HG03378 (cell line): ENCODE data around the gene DLL4.

ENCODE experiments used
- ATAC-seq: cut with Tn5 transposase; IDR thresholded peaks from one replicate; pipeline ENCODE4 v1.9.1; 2021; ENCODE audit warnings: mild to moderate bottlenecking, moderate library complexity; ENCODE audit not compliant: unreplicated experiment

Gene DLL4

DNA sequence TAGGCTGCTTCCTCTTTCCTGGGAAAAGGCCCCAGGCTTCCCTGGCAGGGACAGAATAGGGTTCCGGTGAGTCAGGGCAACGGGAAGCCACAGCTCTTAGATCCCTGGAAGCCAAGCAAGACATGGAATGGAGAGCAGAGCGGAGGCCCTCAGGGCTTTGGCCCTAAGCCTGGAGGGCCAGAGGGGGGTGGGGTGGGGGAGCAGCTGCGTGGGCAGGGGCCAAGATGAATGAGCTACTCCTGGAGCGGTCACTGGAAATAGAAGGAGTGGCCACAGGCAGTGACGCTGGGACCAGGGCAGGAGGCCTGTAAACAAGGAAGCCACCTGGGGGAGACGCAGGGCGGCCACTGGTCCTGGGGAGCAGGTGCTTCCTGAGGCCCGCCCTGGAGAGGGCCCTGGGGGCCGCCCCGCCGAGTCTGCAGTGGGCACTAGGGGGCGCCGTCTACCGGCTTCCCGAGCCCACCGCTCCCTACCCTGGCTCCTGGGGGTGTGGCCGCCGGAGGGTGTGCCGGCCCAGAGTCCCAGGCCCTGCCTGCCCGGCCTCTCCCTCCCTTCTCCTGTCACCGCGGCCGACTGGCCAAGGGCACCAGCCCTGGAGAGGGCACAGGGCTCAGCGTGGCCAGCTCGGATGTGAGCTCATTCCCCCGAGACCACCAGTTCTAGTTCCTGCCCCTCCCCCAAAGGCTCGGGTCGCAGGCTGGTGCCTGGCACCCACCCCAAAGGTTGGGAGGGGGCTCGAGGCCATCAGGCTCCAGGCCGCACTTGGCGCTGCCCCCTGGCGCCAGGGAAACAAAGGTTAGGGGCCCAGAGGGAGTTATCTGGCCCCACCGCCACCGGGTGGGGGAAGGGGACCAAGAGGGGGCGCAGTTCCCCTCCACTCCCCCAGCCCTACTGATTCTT lies 22.8 kb upstream of the DLL4 start:
- peak; percentile 40 for ATAC-seq

DNA sequence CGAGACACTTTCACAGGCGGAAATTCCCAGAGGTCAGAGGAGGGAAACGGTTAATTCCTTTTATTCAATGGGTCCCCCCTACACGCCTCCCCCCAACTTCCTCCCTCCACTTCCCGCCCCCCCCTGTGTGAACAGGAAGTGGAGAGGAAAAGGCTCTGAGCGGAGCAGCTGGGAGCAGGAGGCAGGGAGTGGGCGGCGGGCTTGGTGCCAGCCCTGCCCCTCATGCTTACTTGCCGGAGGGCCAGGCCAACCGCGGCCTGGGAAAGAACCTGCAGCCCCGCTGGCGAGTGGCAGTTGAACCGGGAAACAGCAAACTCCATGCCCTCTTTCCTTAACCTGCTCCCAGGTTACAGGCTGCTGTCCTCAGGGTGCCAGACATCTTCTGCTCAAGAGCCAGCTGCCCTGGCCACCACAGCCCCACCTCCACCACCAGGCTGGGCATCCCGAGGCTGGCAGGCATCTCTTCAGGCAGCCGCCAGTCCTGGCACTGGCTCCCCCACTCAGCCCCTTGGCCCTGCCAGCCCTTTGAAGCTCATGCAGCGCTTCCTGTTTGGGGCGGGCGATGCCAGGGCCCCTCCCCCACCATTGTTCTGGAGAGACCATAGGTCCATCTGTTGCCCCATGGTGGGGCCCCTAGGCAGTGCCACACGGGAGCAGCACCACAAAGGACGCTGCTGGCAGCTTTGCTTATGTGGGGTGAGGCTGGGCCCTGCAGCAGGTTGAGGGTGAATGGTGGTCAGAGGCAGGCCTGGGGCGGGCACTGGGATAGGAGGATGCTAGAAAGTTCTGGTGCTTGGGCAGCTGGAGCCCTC lies 21.9 kb upstream of the DLL4 start:
- ATAC-seq, result peak; percentile 6

- no peak for ATAC-seq
These were observed 21.0 kb upstream of the DLL4 start for GRCh38 chr15:40908095-40908494.

GRCh38 chr15:40909662-40910630 lies 19.2 kb upstream of the DLL4 start:
- ATAC-seq, result no peak

DNA sequence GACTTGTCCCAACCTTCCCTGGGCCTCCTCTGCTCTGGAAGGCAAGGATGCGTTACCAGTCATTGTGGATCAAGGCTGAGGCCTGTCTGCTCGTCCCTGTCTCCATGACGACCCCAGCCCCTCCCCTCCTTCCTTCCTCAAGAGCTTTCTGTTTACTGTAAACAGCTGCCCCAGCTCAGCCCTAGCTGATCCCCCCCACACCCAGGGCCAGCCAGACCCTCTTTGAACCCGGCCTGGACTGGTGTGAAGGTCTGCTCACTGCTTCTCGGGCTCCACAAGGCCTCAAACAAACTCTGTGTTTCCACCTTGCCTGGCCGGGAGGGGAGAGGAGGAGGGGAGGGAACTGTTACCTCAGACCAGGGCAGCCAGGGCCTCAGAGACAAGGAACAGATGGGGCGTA lies 18.0 kb upstream of the DLL4 start:
- ATAC-seq, result no peak

DNA sequence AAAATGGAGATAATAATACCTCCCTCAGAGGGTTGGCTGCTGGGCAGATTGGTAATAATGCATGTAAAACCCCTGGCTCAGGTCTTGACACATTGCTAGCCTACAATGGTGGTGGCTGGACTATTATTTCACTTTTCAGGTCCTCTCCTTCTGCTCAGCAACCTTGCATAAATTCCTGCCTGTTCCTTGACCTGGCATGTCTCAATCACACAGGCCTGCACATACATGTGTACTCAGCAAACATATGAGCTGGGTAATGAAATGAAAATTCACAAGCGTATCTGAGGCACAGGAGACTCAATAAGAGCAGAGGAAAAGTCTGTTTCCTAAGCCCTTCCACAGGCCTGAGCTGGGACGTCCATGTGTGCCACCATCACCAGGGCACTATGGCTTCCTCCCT lies 17.4 kb upstream of the DLL4 start:
- ATAC-seq, result no peak

DNA sequence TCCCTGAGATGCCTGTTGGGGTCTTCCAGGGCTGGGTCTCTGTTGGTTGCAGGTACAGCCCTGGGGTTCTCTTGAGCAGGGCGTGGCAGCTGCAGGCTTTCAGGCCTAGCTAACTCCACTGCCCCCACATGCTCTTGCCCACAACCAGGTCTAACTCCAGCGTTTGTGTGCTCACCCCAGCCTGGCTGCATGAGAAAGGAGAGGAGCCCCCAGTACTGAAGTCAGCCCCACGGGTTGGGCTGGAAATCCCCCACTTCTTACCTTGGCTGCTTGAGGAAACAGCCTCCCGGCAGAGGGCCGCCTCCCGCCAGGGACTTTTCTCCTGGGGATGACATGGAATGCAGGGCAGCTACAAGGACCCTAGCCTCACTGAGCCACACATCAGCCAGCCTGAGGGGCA lies 16.7 kb upstream of the DLL4 start:
- no peak for ATAC-seq

- no peak for ATAC-seq
These were observed 15.1 kb upstream of the DLL4 start for GRCh38 chr15:40914013-40914412.

DNA sequence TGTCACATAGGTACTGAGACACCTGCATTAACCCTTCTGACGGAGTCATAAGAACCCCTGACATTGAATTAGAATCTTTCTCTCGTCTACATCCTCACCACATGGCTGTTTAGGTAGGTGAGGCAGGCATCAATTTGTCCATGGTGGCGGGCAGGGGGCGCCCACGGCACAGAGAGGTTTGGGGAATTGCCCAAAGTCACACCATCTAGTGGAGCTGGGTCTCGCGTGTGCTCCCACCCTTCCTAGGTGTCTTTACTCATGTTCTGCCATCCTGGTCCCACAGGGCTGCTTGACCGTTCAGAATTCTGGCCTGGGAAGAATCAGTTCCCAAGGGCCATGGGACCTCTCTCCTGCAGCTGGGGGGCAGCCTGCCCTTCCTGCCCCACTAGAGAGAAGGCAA lies 14.7 kb upstream of the DLL4 start:
- ATAC-seq, result no peak

DNA sequence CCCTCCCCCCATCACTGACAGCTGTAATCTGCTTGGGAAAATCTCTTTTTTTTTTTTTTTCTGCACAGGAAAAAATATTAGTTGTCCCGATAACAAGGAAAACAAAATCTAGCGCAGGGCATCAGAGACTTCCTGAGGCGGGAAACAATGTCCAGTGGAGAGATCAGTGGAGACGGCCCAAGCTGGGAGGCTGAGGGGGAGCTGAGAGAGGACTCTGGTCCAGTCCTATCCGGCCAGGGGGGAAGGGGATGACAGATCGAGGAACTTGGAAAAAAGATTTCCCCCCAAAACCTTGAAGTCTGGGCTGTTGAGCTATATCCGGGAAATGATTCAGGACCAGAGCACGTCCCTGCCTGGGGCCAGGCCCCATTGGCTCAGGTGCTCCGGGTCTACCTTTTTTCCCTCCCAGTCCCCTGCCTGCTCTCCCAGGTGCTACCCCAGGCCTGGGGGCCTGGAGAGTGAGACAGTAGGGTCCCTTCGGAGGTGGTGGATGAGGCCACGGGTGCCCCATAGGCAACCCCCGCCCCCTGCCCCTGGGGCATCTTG lies 14.0 kb upstream of the DLL4 start:
- ATAC-seq, result no peak

- ATAC-seq, result no peak
These were observed 13.5 kb upstream of the DLL4 start for GRCh38 chr15:40915679-40916078.

GRCh38 chr15:40917585-40917984 lies 11.6 kb upstream of the DLL4 start:
- ATAC-seq, result no peak

- ATAC-seq, result no peak
These were observed 10.9 kb upstream of the DLL4 start for GRCh38 chr15:40918146-40918798.

- no peak for ATAC-seq
These were observed 10.2 kb upstream of the DLL4 start for GRCh38 chr15:40918799-40919392.

- ATAC-seq, result no peak
These were observed 7.1 kb upstream of the DLL4 start for GRCh38 chr15:40921949-40922607.

- no peak for ATAC-seq
These were observed 6.5 kb upstream of the DLL4 start for GRCh38 chr15:40922608-40923005.

DNA sequence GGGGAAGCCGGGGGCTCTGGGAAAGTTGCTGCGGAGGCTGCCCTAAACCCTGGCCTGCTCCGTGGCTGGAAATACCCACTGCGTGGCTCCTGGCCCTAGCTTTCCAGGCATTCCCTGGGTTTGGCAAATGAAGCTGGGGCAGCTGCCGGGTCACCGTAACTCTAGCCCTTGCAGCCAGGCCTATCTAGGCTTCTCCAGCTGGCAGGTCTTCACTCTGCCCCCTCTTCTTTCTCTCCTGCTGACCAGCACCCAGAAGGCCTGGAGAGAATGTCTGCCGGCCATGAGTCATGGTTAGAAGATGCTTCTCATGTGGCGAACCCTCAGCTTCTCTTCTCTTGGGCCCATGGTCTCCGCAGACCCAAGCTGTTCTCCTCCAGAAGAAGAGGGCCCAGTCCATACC lies 5.6 kb upstream of the DLL4 start:
- ATAC-seq, result no peak

DNA sequence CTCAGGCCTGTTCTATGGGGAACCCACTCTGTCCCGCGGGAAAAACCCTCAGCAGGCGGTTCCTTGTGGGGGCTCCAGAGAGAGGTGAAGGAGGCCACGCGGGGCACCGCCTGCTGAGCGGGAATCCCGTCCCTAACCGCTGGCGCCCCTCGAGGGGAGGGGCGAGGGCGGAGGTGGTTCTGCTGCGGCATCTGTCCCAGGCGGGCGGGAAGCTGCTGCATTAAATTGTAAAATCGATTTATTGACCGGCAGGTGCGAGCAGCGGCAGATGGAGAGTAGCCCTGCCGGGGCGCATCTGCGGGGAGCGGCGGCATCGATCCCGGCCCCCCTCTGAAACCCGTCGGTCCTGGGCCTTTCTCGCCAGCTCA lies 3.7 kb upstream of the DLL4 start:
- no peak for ATAC-seq
